Bone marrow (tissue), 2 donors: ENCODE data around the gene MRPL36.

ENCODE experiments used
- DNase-seq, 2 donors: peaks; one replicate each; lab custom pipeline; 2025; lab: John Stamatoyannopoulos, UW

MRPL36 gene

DNA sequence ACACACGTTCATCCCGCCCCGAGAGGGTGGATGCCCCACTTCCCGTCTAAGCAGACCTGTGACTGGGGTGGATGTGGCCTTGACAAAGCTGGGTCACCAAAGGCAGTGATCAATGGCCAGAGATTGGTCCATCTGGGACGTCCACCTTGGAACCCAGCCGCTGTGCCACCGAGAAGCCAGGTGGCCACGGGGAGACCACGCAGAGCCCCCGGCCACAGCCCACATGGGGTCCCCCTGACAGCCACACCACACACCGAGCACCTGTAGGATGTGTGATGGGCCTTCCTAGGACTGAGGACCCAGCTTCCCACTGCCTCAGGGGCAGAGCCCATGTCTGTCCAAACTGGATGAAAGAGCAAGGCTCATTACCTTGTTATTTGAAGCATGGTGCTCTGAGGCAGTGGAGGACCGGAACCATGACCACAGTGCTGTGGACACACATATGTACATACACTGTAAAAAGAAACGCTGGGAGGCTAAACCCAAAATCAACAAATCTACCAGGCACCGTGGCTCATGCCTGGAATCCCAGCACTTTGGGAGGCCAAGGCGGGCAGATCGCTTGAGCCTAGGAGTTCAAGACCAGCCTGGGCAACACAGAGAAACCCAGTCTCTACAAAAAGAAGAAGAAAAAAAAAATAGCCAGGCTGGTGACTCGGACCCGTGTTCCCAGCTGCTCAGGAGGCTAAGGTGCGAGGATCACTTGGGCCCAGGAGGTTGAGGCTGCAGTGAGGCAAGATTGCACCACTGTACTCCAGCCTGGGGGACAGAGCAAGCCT lies 50.1 kb downstream of the MRPL36 start:
- DNase-seq: no peak

DNA sequence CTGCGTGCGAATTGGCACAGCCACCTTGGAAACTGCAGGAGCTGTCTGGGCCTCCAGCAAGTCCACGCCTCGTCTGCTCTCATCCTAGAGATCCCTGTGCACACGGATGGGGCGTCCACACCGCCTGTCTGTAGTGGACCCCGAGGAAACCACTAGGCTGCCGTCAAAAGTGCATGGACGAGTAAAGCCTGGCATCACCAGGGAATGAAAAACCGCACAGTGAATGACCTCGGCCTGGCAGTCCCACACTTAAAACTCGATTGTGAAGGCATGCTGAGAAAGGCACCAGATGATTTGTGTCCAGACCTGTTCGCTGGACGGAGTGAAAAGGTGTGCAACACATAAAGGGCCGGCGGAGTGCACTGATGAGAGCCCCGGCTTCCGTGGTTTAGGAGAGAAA lies 50.8 kb downstream of the MRPL36 start:
- no peak for DNase-seq
